WTC11 (cell line): ENCODE measurements around the gene TEX261. TPM values are rescaled to one million over a fixed set of nuclear protein-coding genes. Genes with fewer than 3 reads are reported as not detected.

ENCODE experiments used
- ATAC-seq: fragments of 200-7000 bp; cut with Tn5 transposase; 2 replicates; pipeline ENCODE4 v1.10.0; 2021; ENCODE audit warnings: mild to moderate bottlenecking, moderate library complexity
- CTCF ChIA-PET: fragments of 300-600 bp; sonication (Branson Sonifier 250); formaldehyde crosslinking; loops from one replicate; lab custom pipeline; 2021; ENCODE audit warnings: antibody characterized with exemption; lab: Charles Lee
- POLR2A ChIA-PET: fragments of 350-600 bp; sonication (Branson Sonifier 250); formaldehyde crosslinking; loops from one replicate; lab custom pipeline; 2021; ENCODE audit warnings: antibody characterized with exemption; lab: Charles Lee
- DNase-seq: peaks from one replicate; pipeline ENCODE4 v3.0.0; 2021; ENCODE audit warnings: low spot score
- H3K27ac Mint-ChIP-seq: 2 replicates; pipeline ENCODE4 v1.8.0; 2021; ENCODE audit warnings: mixed read lengths
- H3K27me3 Mint-ChIP-seq: 2 replicates; pipeline ENCODE4 v1.8.0; 2021; ENCODE audit warnings: low read depth, mild to moderate bottlenecking, moderate library complexity, mixed read lengths
- H3K36me3 Mint-ChIP-seq: 2 replicates; pipeline ENCODE4 v1.8.0; 2021; ENCODE audit warnings: mixed read lengths
- H3K4me1 Mint-ChIP-seq: 2 replicates; pipeline ENCODE4 v1.8.0; 2022; ENCODE audit warnings: mixed read lengths
- H3K4me3 Mint-ChIP-seq: 2 replicates; pipeline ENCODE4 v1.8.0; 2021; ENCODE audit warnings: mild to moderate bottlenecking, moderate library complexity, mixed read lengths
- H3K9me3 Mint-ChIP-seq: 2 replicates; pipeline ENCODE4 v1.8.0; 2021; ENCODE audit warnings: mixed read lengths
- E2F5 ChIP-seq: sonication (generic); formaldehyde crosslinking; IDR thresholded peaks from 2 replicates; pipeline ENCODE4 v1.8.1; 2022; ENCODE audit warnings: mild to moderate bottlenecking, moderate library complexity, missing genetic modification reagents
- GABPB1 ChIP-seq: sonication (generic); formaldehyde crosslinking; IDR thresholded peaks from 2 replicates; pipeline ENCODE4 v1.8.1; 2023; ENCODE audit warnings: mild to moderate bottlenecking, missing genetic modification reagents
- JAZF1 ChIP-seq: fragments of 250-450 bp; sonication (Bioruptor Pico); IDR thresholded peaks from 2 replicates; pipeline ENCODE4 v1.9.0; 2021; ENCODE audit warnings: moderate library complexity, mild to moderate bottlenecking, inconsistent platforms
- NR2C2 ChIP-seq: sonication (generic); formaldehyde crosslinking; IDR thresholded peaks from 2 replicates; pipeline ENCODE4 v1.8.0; 2022; ENCODE audit warnings: mild to moderate bottlenecking, missing genetic modification reagents
- STAT6 ChIP-seq: sonication (generic); formaldehyde crosslinking; conservative IDR thresholded peaks from 2 replicates; pipeline ENCODE4 v1.8.1; 2023; ENCODE audit warnings: mild to moderate bottlenecking, low read depth, missing genetic modification reagents, moderate library complexity
- ZNF232 ChIP-seq: sonication (generic); formaldehyde crosslinking; IDR thresholded peaks from 2 replicates; pipeline ENCODE4 v1.8.0; 2022; ENCODE audit warnings: mild to moderate bottlenecking, missing genetic modification reagents
- ZNF396 ChIP-seq: fragments of 250-450 bp; sonication (Bioruptor Pico); IDR thresholded peaks from 2 replicates; pipeline ENCODE4 v1.8.0; 2021; ENCODE audit warnings: mild to moderate bottlenecking, moderate library complexity, borderline replicate concordance
- ZNF423 ChIP-seq: fragments of 250-450 bp; sonication (Bioruptor Pico); IDR thresholded peaks from 2 replicates; pipeline ENCODE4 v2.1.2; 2022; ENCODE audit warnings: mild to moderate bottlenecking, moderate library complexity
- total RNA-seq: library from RNA; stranded (reverse); gene quantifications from 3 replicates; pipeline ENCODE4 v1.2.3, GENCODE V29; 2021
- TF ChIP-seq, protein P1 (sequence below): sonication (generic); formaldehyde crosslinking; IDR thresholded peaks from 2 replicates; pipeline ENCODE4 v1.8.1; 2023; ENCODE audit warnings: mild to moderate bottlenecking, missing genetic modification reagents, borderline replicate concordance
- TF ChIP-seq, protein P2 (sequence below): sonication (generic); formaldehyde crosslinking; IDR thresholded peaks from 2 replicates; pipeline ENCODE4 v1.8.0; 2023; ENCODE audit warnings: missing genetic modification reagents
- TF ChIP-seq, protein P3 (sequence below): sonication (generic); formaldehyde crosslinking; IDR thresholded peaks from 2 replicates; pipeline ENCODE4 v1.8.0; 2022; ENCODE audit warnings: mild to moderate bottlenecking, missing genetic modification reagents

The TEX261 gene
- total RNA-seq, 1 experiment from 2014 or later: 18.3 TPM

GRCh38 chr2:70939839-70940580, 54.7 kb downstream of the TEX261 start:
- ChIA-PET POLR2A (interaction anchor here (1.3 kb wide), 1 partner anchor 23 kb away, joined by 3 read pairs; no protein-coding TSS in a partner anchor), CTCF (interaction anchor here (0.9 to 6.6 kb wide), 10 partner anchors 8 to 69 kb away, joined by 3 to 91 read pairs (median 6); no protein-coding TSS in a partner anchor)
- no peaks in the 10 kb centered on the region for H3K9me3 Mint-ChIP-seq
- H3K4me3 Mint-ChIP-seq: no peak overlapping the region
- H3K27me3 Mint-ChIP-seq: peaks cover 72% of the 10 kb centered on the region
- H3K36me3 Mint-ChIP-seq: no peaks in the 10 kb centered on the region
- peaks cover 36% of the 10 kb centered on the region for H3K4me1 Mint-ChIP-seq
- ATAC-seq (no peak), DNase-seq (no peak)
- no peak overlapping the region for H3K27ac Mint-ChIP-seq
- TF ChIP-seq E2F5 (no peak), NR2C2 (CRISPR knock-in tag) (no peak), ZNF396 (CRISPR knock-in tag) (no peak), JAZF1 (CRISPR knock-in tag) (no peak), GABPB1 (CRISPR knock-in tag) (no peak), STAT6 (CRISPR knock-in tag) (no peak)
- TF ChIP-seq, protein P1, sequence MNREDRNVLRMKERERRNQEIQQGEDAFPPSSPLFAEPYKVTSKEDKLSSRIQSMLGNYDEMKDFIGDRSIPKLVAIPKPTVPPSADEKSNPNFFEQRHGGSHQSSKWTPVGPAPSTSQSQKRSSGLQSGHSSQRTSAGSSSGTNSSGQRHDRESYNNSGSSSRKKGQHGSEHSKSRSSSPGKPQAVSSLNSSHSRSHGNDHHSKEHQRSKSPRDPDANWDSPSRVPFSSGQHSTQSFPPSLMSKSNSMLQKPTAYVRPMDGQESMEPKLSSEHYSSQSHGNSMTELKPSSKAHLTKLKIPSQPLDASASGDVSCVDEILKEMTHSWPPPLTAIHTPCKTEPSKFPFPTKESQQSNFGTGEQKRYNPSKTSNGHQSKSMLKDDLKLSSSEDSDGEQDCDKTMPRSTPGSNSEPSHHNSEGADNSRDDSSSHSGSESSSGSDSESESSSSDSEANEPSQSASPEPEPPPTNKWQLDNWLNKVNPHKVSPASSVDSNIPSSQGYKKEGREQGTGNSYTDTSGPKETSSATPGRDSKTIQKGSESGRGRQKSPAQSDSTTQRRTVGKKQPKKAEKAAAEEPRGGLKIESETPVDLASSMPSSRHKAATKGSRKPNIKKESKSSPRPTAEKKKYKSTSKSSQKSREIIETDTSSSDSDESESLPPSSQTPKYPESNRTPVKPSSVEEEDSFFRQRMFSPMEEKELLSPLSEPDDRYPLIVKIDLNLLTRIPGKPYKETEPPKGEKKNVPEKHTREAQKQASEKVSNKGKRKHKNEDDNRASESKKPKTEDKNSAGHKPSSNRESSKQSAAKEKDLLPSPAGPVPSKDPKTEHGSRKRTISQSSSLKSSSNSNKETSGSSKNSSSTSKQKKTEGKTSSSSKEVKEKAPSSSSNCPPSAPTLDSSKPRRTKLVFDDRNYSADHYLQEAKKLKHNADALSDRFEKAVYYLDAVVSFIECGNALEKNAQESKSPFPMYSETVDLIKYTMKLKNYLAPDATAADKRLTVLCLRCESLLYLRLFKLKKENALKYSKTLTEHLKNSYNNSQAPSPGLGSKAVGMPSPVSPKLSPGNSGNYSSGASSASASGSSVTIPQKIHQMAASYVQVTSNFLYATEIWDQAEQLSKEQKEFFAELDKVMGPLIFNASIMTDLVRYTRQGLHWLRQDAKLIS (CRISPR knock-in tag): no peak
- TF ChIP-seq, protein P2, sequence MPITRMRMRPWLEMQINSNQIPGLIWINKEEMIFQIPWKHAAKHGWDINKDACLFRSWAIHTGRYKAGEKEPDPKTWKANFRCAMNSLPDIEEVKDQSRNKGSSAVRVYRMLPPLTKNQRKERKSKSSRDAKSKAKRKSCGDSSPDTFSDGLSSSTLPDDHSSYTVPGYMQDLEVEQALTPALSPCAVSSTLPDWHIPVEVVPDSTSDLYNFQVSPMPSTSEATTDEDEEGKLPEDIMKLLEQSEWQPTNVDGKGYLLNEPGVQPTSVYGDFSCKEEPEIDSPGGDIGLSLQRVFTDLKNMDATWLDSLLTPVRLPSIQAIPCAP (CRISPR knock-in tag): no peak
- TF ChIP-seq, all 79 proteins: peak for 0

DNA sequence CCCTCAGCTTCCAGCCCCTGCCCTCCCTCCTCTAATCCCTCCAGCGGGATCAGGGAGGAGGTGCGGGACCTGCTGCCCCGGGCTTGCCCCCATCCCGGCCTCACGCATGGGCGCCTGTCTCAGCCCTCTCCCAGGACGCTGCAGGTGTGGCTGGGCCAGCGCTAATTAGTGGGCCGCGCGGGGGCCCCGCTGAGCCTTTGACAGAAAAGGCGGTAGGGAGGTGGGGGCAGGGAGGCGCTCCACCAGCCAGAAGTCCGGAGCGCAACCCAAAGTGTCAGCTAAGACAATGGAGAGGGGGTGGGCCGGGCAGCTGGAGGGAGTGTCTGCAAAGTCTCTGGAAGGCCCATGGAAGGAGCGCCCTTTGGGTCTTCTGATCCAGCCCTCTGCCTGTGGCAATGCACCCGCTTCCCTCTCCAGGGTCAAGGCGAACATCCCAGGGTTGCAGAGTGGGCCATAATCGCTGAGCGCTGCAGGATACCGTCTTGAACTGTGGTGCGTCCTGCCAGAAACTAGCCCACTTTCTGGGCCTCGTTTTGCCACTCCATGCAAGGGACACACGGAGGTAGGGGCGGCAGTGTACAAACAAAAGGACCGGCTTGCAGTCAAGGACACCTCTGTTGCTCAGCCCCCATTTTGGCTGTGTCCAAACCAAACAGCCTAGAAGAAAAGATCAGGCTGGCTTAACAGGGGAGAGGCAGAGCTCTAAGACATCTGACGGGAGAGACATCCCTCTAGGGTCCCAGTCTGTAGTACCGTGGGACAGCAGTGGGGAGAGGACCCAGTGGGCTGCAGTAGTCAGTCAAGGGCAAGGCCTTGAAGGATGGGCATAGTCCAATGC, 55.5 kb downstream of the TEX261 start:
- Mint-ChIP-seq H3K4me3 (peak overlapping the region; percentile 58), H3K27ac (no peak overlapping the region), H3K27me3 (peaks cover 73% of the 10 kb centered on the region), H3K9me3 (no peaks in the 10 kb centered on the region), H3K36me3 (no peaks in the 10 kb centered on the region), H3K4me1 (peaks cover 36% of the 10 kb centered on the region)
- ATAC-seq (peak; percentile 63), DNase-seq (peak; percentile 72)
- POLR2A ChIA-PET: interaction anchor here (0.9 to 1.3 kb wide), 2 partner anchors 22 to 26 kb away, joined by 3 read pairs; no protein-coding TSS in a partner anchor
- TF ChIP-seq, protein P3, sequence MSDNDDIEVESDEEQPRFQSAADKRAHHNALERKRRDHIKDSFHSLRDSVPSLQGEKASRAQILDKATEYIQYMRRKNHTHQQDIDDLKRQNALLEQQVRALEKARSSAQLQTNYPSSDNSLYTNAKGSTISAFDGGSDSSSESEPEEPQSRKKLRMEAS (CRISPR knock-in tag): peak; percentile 56
- TF ChIP-seq ZNF232 (no peak), ZNF423 (peak; percentile 19; the same call in 1 of the 2 replicates)
- TF ChIP-seq, all 79 proteins: peak for 2
- CTCF ChIA-PET: interaction anchor here (0.6 to 6.6 kb wide), 17 partner anchors 7 to 171 kb away, joined by 3 to 91 read pairs (median 5); partner anchors contain the start of genes ADD2 and FIGLA
